Thyroid gland (tissue), 4 donors: Measurements from ENCODE around the gene NSMCE3.

Experiments used
- CTCF ChIP-seq, 6 experiments: fragments of 200-600 bp in 3 of 6; fragments of 450-650 bp in 3 of 6; sonication (generic) in 3 of 6; IDR thresholded peaks; one replicate each; pipeline ENCODE4 v1.5.1; 2016 to 2019; ENCODE audit warnings: antibody characterized with exemption in 6 of 6, mild to moderate bottlenecking in 2 of 6, inconsistent platforms in 1 of 6, moderate library complexity in 1 of 6
- POLR2A ChIP-seq, 2 donors: fragments of 450-650 bp; IDR thresholded peaks; one replicate each; pipeline ENCODE4 v1.6.1; 2017; ENCODE audit warnings: antibody characterized with exemption in 2 of 2, mild to moderate bottlenecking in 2 of 2, moderate library complexity in 1 of 2

GRCh38 chr15:29263289-29263688, 6.3 kb downstream of the NSMCE3 start:
- TF ChIP-seq POLR2A (IDR thresholded peaks at IDR 0.05), result no peak
- no peak for TF ChIP-seq CTCF (IDR thresholded peaks at IDR 0.05)
